Activated T-helper 1 cell treated with anti-CD3 and anti-CD28 coated beads, Interleukin-2, amount 50 U/mL, for 16 hours (primary cell): Measurements from ENCODE around the gene TGFB1I1.
"Not testable (repeated sequence)": the region's sequence is repeated elsewhere in the genome, so short reads cannot be mapped to it uniquely, and the experiment has no call there.

Experiments used
- DNase-seq, 2 donors: peaks; one replicate each; pipeline ENCODE4 v3.0.0-alpha.2; 2020; ENCODE audit warnings: low read depth in 1 of 2, low spot score in 1 of 2

Gene TGFB1I1

GRCh38 chr16:31471875-31472708, at the start of gene TGFB1I1:
TSS of gene TGFB1I1 (plus strand) at chr16:31472152. CDS start at chr16:31472189, 37 bp downstream.
- no peak for DNase-seq

- no peak for DNase-seq
Observed at GRCh38 chr16:31423241-31423640, 48.7 kb upstream of the TGFB1I1 start.

- no peak for DNase-seq
Observed at GRCh38 chr16:31423801-31424200, 48.2 kb upstream of the TGFB1I1 start.

DNA sequence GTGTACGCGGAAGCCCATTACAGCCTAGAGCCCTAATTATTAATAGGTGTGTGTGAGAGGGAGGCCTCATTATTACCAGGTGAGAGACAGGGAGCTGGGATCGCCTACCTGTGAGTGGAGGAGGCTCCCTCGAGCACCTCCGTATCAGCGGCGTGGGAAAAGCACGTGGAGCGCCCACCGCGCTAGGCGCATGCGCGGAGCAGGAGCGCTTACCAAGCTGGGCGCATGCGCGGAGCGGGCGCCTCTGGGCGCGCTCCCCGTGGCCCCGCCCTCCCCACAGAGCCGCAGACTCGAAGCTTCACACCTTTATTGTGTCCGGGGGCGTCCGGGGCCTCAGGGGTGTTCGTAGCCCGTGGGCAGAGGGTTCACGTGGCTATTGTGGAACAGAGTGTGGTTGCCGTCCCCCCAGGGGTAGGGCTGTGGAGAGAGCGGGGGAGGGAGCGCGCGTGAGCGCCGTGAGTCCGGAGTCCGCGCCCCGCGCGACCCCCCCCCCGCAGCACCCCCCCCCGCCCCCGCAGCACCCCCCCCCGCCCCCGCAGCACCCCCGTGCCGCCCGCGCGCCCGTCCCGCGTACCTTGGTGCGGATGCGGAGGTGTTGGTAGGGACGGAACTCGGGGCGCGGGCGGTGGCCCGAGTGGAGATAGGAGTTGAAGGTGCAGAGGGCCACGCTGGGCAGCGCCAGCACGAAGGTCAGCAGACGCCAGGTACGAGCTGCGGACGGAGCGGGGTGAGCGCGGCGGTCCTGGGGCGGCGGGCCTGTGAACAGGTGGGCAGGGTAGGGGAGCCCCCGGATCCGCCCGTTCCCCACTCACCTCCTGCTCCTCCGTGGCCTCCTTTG, 44.3 kb upstream of the TGFB1I1 start:
- peak; percentile 23 to 55 for DNase-seq

DNA sequence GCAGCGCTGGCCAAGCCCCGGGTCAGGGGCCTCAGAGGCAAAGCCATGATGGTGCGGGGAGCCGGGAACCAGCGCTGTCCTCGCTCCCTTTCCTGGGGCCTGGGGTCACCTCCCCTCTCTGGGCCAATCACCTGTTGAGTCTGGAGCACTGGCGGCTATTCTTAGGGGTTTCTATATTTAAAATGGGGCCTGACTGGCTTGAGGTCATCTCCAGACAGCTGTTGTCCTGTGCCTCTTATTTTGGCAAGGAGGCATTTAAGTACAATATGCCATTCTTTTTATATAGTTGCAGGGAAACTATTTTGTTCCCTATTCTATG, 43.7 kb upstream of the TGFB1I1 start, which contains the start of gene COX6A2:
COX6A2 (minus strand) TSS at position 82 of the 319 bp plus-strand sequence; CDS start at position 47, 35 bp downstream.
- DNase-seq = no peak

DNA sequence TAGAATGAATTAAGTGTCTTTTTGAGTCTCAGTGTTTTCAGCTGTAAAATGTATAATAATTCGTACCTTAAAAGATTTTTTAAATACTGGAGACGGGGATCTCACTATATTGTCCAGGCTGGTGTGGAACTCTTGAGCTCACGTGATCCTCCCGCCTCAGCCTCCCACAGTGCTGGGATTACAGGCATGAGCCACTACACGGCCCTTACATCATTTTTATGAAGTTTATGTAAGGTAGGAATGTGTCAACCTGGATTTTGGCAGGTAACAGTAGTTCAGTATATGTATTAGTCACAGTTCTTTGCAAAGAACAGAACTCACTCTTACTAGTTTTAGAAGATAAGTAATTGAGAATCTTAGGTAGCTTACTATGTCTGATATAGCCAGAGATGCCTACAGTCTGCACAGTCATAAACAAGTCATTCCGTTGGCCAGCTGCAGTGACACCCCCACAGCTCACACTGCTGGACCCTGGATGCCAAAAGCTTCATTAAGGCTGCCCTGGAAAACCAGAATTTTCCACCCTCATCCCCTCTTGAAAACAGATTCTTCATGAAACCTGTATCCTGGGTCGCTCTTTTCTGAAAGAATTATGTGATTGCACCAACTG, 43.2 kb upstream of the TGFB1I1 start:
- DNase-seq = no peak

- no peak for DNase-seq
Observed at GRCh38 chr16:31429314-31429713, 42.6 kb upstream of the TGFB1I1 start.

DNA sequence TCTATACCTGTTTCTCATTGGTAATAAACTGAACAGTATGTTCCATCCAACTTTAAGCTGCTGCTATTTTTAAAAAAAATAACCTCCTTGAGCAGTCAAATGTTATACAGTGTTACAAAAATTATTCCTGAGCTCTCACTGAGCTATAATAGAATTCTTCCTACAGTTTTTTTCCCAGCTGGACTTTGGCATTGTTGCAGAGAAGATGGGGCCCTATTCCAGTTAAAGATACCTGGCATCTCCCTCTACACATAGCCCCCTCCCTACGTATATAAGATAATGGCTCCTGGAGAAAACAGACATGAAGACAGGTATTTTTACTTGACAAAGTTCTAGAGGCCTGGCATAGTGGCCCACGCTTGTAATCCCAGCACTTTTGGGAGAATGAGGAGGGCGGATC, 42.2 kb upstream of the TGFB1I1 start:
- DNase-seq = no peak

- DNase-seq = no peak
Observed at GRCh38 chr16:31430380-31431052, 41.4 kb upstream of the TGFB1I1 start.

DNA sequence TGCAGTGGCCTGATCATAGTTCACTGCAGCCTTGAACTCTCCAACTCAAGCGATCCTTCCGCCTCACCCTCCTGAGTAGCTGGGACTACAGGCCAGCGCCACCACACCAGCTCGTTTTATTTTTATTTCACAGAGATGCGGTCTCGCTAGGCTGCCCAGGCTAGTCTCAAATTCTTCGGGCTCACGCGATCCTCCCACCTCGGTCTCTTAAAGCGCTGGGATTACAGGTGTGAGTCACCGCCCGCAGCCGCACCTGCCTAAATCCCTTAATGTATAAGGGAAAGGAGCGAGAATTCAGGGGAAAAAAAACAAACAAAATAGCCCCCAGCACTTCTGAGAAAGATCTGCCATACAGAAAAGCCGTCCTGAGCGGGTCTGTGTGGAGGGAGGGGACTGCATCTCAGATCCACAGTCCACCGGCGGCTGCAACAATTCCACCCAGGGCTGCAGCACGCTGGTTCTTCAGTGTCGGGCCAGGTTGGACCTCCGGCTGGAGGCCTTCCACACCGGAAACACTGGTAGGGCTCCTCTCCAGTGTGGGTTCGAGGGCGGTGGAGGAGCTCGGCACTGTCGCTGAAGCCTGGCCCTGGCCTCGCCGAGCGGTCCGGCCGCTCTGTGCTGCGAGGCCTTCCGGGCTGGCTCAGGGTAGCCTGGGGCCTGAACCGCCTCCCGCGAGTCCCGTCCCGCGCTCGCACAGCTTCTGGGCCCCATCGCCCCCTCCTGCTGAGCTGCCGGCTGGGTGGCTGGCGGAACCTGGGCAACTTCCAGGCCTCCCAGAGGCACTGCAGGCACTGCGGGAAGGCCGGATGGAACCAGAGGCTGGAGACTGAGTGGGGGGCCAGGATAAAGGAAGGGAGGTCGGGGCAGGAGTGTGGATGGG, 36.4 kb upstream of the TGFB1I1 start:
- no peak for DNase-seq

DNA sequence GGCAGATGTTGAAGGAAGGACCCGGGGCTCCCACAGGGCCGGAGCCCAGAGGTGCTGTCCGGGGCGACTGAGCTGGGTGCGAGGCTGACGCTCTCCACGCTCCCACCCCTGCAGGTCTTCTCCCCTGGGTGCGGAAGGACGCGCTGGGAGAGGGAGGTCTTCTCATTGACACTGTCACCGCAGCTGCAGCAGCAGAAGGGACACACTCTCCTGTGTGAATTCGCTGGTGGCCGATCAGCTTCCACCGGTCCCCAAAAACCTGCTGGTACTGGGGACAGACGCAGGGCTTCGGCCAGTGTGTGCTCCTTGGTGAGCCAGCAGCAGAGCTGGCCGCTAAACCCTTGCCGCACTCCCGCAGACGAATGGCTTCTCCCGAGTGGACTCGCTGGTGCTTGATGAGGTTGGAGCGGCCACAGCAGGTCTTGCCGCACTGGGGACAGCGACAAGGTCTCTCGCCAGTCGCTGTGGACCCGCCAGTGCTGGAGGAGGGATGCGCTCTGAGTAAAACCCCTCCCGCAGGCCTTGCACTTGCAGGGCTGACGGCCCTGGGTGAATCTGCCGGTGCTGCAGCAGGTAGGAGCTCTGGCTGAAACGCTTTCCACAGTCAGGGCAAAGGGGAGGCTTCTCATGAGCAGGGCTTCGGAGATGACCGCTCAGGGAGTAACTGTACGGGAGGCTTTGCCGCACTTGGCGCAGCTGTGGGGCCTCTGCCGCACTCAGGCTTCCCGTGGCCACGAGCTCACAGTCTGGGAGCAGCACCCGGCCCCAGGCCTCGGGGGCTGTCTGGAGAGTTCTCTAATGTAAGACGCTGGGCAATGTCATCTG, 35.5 kb upstream of the TGFB1I1 start:
- no peak for DNase-seq

- DNase-seq = no peak
Observed at GRCh38 chr16:31438414-31438813, 33.5 kb upstream of the TGFB1I1 start.

DNA sequence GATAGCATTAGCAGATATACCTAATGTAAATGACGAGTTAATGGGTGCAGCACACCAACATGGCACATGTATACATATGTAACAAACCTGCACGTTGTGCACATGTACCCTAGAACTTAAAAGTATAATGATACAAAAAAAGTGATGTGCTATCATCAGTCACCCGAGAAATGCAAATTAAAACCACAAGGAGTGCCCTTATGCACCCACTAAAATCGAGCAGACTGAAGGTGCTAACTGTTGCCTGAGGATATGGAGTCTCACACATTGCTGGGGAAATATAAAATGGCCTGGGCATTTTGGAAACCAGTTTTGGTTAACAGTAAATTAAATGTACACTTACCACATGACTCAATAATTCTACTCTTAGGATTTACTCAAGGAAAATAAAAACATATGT, 32.9 kb upstream of the TGFB1I1 start:
- DNase-seq = not testable (repeated sequence)

- no peak for DNase-seq
Observed at GRCh38 chr16:31439519-31439918, 32.4 kb upstream of the TGFB1I1 start.

GRCh38 chr16:31440516-31441184, 31.3 kb upstream of the TGFB1I1 start:
- no peak for DNase-seq

DNA sequence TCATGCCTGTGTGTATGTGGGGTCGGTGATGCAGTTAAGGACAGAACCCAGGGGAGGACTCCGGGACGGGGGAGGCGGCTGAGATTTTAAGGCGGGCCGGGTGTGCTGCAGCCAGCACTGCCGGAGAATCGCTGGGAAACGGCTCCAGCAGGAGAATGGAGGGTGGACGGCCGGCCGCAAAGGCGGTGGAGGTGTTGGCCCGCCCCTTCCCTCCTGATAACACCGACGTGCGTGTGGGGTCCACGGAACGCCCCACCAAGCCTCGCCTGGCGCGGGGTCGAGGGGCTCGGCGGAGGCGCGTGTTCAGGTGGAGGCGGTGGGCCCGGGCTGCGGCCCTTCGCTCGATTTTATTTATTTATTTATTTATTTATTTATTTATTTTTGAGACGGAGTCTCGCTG, 30.0 kb upstream of the TGFB1I1 start:
- DNase-seq = no peak

DNA sequence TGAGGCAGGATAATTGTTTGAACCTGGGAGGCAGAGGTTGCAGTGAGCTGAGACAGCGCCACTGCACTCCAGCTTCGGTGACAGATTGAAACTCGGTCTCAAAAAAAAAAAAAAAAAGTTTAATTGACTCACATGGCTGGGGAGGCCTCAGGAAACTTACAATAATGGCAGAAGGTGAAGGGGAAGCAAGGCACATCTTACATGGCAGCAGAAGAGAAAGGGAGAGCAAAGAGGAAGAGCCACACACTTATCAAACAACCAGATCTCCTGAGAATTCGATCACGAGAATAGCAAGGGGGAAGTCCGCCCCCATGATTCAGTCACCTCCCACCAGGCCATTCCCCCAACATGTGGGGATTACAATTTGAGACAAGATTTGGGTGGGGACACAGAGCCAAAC, 26.0 kb upstream of the TGFB1I1 start:
- not testable (repeated sequence) for DNase-seq

GRCh38 chr16:31451201-31451600, 20.8 kb upstream of the TGFB1I1 start:
- no peak for DNase-seq
